ENCODE measurements around the gene NLRP11. TPM values are rescaled to one million over a fixed set of nuclear protein-coding genes. Genes with fewer than 3 reads are reported as not detected.

NLRP11 gene
- total RNA-seq, 1 donor from 2014 or later, result not detected

GRCh38 chr19:55802281-55802680, 29.5 kb downstream of the NLRP11 start:
- Mint-ChIP-seq H3K27ac (ENCODE audit: unreplicated experiment) (no peak overlapping the region), H3K36me3 (ENCODE audit: low read depth) (peaks cover 3% of the 10 kb centered on the region), H3K27me3 (ENCODE audit: low read depth) (no peaks in the 10 kb centered on the region), H3K9me3 (ENCODE audit: low read depth) (peaks cover 62% of the 10 kb centered on the region), H3K4me1 (ENCODE audit: low read depth) (no peaks in the 10 kb centered on the region), H3K4me3 (ENCODE audit: unreplicated experiment) (no peak overlapping the region)
- no peak for TF ChIP-seq CTCF (IDR thresholded peaks at IDR 0.05)
- DNase-seq (ENCODE audit: low spot score), result no peak

- no peaks in the 10 kb centered on the region for H3K27me3 Mint-ChIP-seq (ENCODE audit: low read depth)
- no peak overlapping the region for H3K4me3 Mint-ChIP-seq (ENCODE audit: unreplicated experiment)
- H3K4me1 Mint-ChIP-seq (ENCODE audit: low read depth), result no peaks in the 10 kb centered on the region
- H3K27ac Mint-ChIP-seq (ENCODE audit: unreplicated experiment), result no peak overlapping the region
- no peak for TF ChIP-seq CTCF (IDR thresholded peaks at IDR 0.05)
- DNase-seq (ENCODE audit: low spot score), result no peak
- peaks cover 59% of the 10 kb centered on the region for H3K9me3 Mint-ChIP-seq (ENCODE audit: low read depth)
- H3K36me3 Mint-ChIP-seq (ENCODE audit: low read depth), result peaks cover 3% of the 10 kb centered on the region
Measured at GRCh38 chr19:55801416-55801815, 30.4 kb downstream of the NLRP11 start.

DNA sequence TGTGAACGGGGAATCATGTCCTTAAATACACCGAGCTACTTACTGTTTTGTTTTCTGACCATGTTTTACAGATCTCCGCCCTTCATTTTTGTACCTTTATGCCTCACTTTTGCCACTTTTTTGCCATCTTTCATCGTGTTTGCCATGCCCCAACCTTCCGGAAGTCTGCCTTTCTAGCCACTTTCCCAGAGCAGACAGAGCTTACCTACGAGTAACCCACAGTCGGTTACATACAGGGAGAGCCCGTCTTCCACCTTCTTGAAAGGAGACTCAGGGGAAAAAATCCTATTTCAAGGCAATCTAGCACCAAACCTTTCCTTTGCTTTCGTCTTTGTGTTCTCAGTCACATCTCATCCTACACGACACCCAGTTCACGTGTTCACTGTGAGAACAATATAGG, 36.8 kb downstream of the NLRP11 start:
- no peaks in the 10 kb centered on the region for H3K27me3 Mint-ChIP-seq (ENCODE audit: low read depth)
- peaks cover 59% of the 10 kb centered on the region for H3K9me3 Mint-ChIP-seq (ENCODE audit: low read depth)
- no peak for TF ChIP-seq CTCF (IDR thresholded peaks at IDR 0.05)
- no peak overlapping the region for H3K27ac Mint-ChIP-seq (ENCODE audit: unreplicated experiment)
- H3K4me3 Mint-ChIP-seq (ENCODE audit: unreplicated experiment), result no peak overlapping the region
- H3K36me3 Mint-ChIP-seq (ENCODE audit: low read depth), result peaks cover 3% of the 10 kb centered on the region
- no peak for DNase-seq (ENCODE audit: low spot score)
- no peaks in the 10 kb centered on the region for H3K4me1 Mint-ChIP-seq (ENCODE audit: low read depth)

DNA sequence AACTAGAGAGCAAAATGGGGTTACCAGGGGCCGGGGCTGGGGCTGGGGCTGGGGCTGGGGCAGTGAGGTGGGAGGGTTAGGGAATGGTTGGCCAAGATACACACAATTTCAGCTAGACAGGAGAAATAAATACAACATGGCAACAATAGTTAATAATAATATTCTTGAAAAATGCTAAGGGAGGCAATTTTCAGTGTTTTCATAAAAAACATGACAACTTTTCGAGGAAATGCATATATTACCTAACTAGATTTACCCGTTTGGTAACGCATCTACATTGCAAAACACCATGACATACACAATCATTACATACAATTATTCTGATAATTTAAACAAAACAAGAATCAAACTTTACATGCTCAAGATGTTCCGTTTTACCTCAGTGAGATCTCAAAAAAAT, 50.7 kb downstream of the NLRP11 start:
- Mint-ChIP-seq H3K9me3 (ENCODE audit: low read depth) (peaks cover 29% of the 10 kb centered on the region), H3K27ac (ENCODE audit: unreplicated experiment) (no peak overlapping the region), H3K4me1 (ENCODE audit: low read depth) (no peaks in the 10 kb centered on the region), H3K4me3 (ENCODE audit: unreplicated experiment) (no peak overlapping the region), H3K27me3 (ENCODE audit: low read depth) (no peaks in the 10 kb centered on the region), H3K36me3 (ENCODE audit: low read depth) (no peaks in the 10 kb centered on the region)
- no peak for DNase-seq (ENCODE audit: low spot score)
- no peak for TF ChIP-seq CTCF (IDR thresholded peaks at IDR 0.05)

DNA sequence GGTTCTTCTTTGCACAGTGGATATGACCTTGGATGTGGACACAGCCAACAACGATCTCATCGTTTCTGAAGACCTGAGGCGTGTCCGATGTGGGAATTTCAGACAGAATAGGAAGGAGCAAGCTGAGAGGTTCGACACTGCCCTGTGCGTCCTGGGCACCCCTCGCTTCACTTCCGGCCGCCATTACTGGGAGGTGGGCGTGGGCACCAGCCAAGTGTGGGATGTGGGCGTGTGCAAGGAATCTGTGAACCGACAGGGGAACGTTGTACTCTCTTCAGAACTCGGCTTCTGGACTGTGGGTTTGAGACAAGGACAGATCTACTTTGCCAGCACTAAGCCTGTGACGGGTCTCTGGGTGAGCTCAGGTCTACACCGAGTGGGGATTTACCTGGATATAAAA, 53.5 kb downstream of the NLRP11 start:
- H3K36me3 Mint-ChIP-seq (ENCODE audit: low read depth), result no peaks in the 10 kb centered on the region
- DNase-seq (ENCODE audit: low spot score), result no peak
- no peaks in the 10 kb centered on the region for H3K4me1 Mint-ChIP-seq (ENCODE audit: low read depth)
- no peak overlapping the region for H3K27ac Mint-ChIP-seq (ENCODE audit: unreplicated experiment)
- H3K4me3 Mint-ChIP-seq (ENCODE audit: unreplicated experiment), result no peak overlapping the region
- no peaks in the 10 kb centered on the region for H3K27me3 Mint-ChIP-seq (ENCODE audit: low read depth)
- H3K9me3 Mint-ChIP-seq (ENCODE audit: low read depth), result peaks cover 32% of the 10 kb centered on the region
- no peak for TF ChIP-seq CTCF (IDR thresholded peaks at IDR 0.05)

Data from chondrocyte (in vitro differentiated cells).